Measurements from ENCODE around the gene GRIK1. TPM values are rescaled to one million over a fixed set of nuclear protein-coding genes. Genes with fewer than 3 reads are reported as not detected.

GRIK1 gene
- total RNA-seq, 1 experiment from 2014 or later, result 0.09 TPM

DNA sequence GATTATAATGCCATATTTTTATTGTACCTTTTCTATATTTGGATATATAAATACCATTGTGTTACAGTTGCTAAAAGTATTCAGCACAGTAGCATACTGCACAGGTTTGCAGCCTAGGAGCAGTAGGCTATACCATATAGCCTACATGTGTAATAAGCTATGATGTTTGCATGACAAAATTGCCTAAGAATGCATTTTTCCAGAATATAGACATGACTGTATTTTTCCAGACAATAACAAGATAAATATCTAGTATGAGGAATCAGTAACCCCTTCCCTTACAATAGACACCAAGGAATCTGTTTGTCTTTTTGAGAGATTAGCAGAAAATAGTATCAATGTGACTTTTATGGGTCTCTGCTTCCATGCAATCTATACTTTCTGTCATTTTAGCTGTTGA lies 228.6 kb downstream of the GRIK1 start (continued):
- TF ChIP-seq, protein P1, sequence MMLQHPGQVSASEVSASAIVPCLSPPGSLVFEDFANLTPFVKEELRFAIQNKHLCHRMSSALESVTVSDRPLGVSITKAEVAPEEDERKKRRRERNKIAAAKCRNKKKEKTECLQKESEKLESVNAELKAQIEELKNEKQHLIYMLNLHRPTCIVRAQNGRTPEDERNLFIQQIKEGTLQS (CRISPR knock-in tag; conservative IDR thresholded peaks at IDR 0.05), result no peak
- TF ChIP-seq NFATC4 (CRISPR knock-in tag; IDR thresholded peaks at IDR 0.05) (no peak), ZBTB21 (CRISPR knock-in tag; IDR thresholded peaks at IDR 0.05; ENCODE audit: borderline replicate concordance) (no peak), TEAD1 (CRISPR knock-in tag; IDR thresholded peaks at IDR 0.05) (no peak)
- TF ChIP-seq, protein P2, sequence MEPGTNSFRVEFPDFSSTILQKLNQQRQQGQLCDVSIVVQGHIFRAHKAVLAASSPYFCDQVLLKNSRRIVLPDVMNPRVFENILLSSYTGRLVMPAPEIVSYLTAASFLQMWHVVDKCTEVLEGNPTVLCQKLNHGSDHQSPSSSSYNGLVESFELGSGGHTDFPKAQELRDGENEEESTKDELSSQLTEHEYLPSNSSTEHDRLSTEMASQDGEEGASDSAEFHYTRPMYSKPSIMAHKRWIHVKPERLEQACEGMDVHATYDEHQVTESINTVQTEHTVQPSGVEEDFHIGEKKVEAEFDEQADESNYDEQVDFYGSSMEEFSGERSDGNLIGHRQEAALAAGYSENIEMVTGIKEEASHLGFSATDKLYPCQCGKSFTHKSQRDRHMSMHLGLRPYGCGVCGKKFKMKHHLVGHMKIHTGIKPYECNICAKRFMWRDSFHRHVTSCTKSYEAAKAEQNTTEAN (CRISPR knock-in tag; IDR thresholded peaks at IDR 0.05), result no peak
- TF ChIP-seq, protein P3, sequence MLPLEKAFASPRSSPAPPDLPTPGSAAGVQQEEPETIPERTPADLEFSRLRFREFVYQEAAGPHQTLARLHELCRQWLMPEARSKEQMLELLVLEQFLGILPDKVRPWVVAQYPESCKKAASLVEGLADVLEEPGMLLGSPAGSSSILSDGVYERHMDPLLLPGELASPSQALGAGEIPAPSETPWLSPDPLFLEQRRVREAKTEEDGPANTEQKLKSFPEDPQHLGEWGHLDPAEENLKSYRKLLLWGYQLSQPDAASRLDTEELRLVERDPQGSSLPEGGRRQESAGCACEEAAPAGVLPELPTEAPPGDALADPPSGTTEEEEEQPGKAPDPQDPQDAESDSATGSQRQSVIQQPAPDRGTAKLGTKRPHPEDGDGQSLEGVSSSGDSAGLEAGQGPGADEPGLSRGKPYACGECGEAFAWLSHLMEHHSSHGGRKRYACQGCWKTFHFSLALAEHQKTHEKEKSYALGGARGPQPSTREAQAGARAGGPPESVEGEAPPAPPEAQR (CRISPR knock-in tag; IDR thresholded peaks at IDR 0.05), result no peak
- TF ChIP-seq, protein P4, sequence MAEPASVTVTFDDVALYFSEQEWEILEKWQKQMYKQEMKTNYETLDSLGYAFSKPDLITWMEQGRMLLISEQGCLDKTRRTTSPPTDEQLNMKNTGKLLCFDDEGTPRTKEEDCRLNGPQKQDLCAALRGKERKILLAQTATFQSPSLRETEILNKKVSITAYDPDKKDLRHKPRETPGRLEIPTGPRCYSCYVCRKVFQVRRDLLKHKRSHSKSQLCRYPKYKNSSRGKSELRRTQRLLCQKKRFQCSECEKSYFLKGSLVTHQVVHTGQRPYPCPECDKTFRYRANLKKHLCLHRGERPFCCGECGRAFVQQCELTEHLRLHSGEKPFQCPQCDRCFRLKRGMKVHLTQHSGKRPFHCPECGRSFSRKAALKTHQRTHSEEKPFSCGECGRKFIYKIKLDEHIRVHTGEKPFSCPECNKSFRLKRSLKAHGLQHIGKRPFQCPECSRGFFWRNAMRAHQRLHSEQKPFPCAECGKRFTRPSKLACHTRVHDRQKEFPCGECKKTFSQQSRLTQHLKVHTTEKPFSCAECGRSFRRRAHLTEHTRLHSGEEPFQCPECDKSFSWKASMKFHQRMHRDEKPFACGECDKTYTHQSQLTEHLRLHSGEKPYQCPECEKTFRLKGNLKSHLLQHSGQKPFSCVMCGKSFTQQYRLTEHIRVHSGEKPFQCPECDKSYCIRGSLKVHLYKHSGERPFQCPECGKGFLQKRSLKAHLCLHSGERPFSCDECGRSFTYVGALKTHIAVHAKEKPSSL (CRISPR knock-in tag; conservative IDR thresholded peaks at IDR 0.05), result no peak
- TF ChIP-seq, protein P5, sequence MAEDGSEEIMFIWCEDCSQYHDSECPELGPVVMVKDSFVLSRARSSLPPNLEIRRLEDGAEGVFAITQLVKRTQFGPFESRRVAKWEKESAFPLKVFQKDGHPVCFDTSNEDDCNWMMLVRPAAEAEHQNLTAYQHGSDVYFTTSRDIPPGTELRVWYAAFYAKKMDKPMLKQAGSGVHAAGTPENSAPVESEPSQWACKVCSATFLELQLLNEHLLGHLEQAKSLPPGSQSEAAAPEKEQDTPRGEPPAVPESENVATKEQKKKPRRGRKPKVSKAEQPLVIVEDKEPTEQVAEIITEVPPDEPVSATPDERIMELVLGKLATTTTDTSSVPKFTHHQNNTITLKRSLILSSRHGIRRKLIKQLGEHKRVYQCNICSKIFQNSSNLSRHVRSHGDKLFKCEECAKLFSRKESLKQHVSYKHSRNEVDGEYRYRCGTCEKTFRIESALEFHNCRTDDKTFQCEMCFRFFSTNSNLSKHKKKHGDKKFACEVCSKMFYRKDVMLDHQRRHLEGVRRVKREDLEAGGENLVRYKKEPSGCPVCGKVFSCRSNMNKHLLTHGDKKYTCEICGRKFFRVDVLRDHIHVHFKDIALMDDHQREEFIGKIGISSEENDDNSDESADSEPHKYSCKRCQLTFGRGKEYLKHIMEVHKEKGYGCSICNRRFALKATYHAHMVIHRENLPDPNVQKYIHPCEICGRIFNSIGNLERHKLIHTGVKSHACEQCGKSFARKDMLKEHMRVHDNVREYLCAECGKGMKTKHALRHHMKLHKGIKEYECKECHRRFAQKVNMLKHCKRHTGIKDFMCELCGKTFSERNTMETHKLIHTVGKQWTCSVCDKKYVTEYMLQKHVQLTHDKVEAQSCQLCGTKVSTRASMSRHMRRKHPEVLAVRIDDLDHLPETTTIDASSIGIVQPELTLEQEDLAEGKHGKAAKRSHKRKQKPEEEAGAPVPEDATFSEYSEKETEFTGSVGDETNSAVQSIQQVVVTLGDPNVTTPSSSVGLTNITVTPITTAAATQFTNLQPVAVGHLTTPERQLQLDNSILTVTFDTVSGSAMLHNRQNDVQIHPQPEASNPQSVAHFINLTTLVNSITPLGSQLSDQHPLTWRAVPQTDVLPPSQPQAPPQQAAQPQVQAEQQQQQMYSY (CRISPR knock-in tag; IDR thresholded peaks at IDR 0.05), result no peak

DNA sequence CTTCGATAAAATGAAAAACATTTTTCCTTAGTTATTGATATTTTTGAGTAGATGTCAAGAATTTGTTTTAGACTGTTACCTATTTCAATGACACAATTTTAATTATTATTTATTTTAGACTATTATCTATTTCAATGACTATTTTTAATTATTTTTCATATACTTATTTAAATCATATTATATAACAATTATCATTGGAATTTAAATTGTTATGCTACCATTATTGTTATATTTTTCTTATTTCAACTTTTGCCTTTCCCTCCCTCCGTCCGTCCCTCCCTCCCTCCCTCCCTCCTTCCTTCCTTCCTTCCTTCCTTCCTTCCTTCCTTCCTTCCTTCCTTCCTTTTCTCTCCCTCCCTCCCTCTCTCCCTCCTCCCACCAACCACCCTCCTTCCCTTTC lies 229.3 kb downstream of the GRIK1 start:
- no peaks in the 10 kb centered on the region for H3K36me3 Mint-ChIP-seq
- no peaks in the 10 kb centered on the region for H3K4me1 Mint-ChIP-seq
- DNase-seq (ENCODE audit: low spot score) (no peak), ATAC-seq (no peak)
- ChIA-PET POLR2A (no interaction called here), CTCF (no interaction called here)
- no peak for TF ChIP-seq ETV6 (CRISPR knock-in tag; IDR thresholded peaks at IDR 0.05)
- TF ChIP-seq HMGA2 (CRISPR knock-in tag; IDR thresholded peaks at IDR 0.05), result peak; percentile 23; the same call in 1 of the 2 replicates
- no peak overlapping the region for H3K27ac Mint-ChIP-seq
- no peak overlapping the region for H3K4me3 Mint-ChIP-seq
- no peaks in the 10 kb centered on the region for H3K27me3 Mint-ChIP-seq (ENCODE audit: low read depth)
- H3K9me3 Mint-ChIP-seq, result peaks cover 10% of the 10 kb centered on the region; the same call in 1 of the 2 replicates

DNA sequence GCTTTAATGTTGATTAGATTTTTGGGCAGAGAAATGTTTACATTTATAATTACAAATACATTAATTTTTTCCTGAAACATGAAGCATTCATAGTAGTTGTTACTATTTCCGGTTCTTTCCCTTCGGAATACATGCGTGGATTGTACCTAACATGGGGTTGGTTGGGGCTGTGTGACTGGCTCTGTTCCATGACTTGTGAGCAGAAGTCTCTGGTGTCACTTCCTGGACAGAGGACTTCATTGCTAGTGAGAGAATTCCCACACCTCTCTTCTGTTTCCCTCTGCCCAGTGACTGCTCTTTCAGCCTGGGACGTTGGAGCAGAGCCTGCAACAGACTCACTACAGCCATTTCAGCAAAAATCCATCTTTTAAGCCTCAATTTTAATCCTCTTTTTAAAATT lies 231.4 kb downstream of the GRIK1 start:
- Mint-ChIP-seq H3K4me3 (no peak overlapping the region), H3K9me3 (peaks cover 8% of the 10 kb centered on the region; the same call in 1 of the 2 replicates), H3K4me1 (no peaks in the 10 kb centered on the region), H3K27me3 (ENCODE audit: low read depth) (no peaks in the 10 kb centered on the region), H3K27ac (no peak overlapping the region), H3K36me3 (no peaks in the 10 kb centered on the region)
- ChIA-PET POLR2A (no interaction called here), CTCF (no interaction called here)
- DNase-seq (ENCODE audit: low spot score) (no peak), ATAC-seq (no peak)
- TF ChIP-seq ATF1 (CRISPR knock-in tag; IDR thresholded peaks at IDR 0.05), result no peak
- TF ChIP-seq CBFB (CRISPR knock-in tag; IDR thresholded peaks at IDR 0.05; ENCODE audit: low read depth), result no peak
- no peak for TF ChIP-seq TCF7 (CRISPR knock-in tag; IDR thresholded peaks at IDR 0.05; ENCODE audit: low read depth)
- TF ChIP-seq FOXJ3 (CRISPR knock-in tag; IDR thresholded peaks at IDR 0.05; ENCODE audit: borderline replicate concordance), result no peak
- no peak for TF ChIP-seq CREM (CRISPR knock-in tag; IDR thresholded peaks at IDR 0.05)
- no peak for TF ChIP-seq SMAD4 (CRISPR knock-in tag; IDR thresholded peaks at IDR 0.05)
- no peak for TF ChIP-seq ZNF121 (CRISPR knock-in tag; IDR thresholded peaks at IDR 0.05)
- no peak for TF ChIP-seq JAZF1 (CRISPR knock-in tag; IDR thresholded peaks at IDR 0.05)
